T-helper 1 cell treated with Interleukin-12 subunit alpha and Interleukin-12 subunit beta and Interleukin-4 antibody, amounts not matched to agents 30 μg/mL and 1 μg/mL, for 36 hours (primary cell): ENCODE measurements around the gene ZNF607.
A peak's percentile ranks its signal among the peaks of the same experiment; 100 is the strongest.
"Not testable (repeated sequence)": the region's sequence is repeated elsewhere in the genome, so short reads cannot be mapped to it uniquely, and the experiment has no call there.

ENCODE experiments used
- H3K27ac Mint-ChIP-seq: one replicate; pipeline ENCODE4 v1.8.0; 2021; ENCODE audit warnings: mild to moderate bottlenecking, mixed read lengths
- H3K27me3 Mint-ChIP-seq: one replicate; pipeline ENCODE4 v1.8.0; 2021; ENCODE audit warnings: low read depth, mixed read lengths
- H3K36me3 Mint-ChIP-seq: one replicate; pipeline ENCODE4 v1.8.0; 2021; ENCODE audit warnings: low read depth, mixed read lengths
- H3K4me1 Mint-ChIP-seq: one replicate; pipeline ENCODE4 v1.8.0; 2021; ENCODE audit warnings: low read depth, mixed read lengths
- H3K4me3 Mint-ChIP-seq: one replicate; pipeline ENCODE4 v1.8.0; 2021; ENCODE audit warnings: mild to moderate bottlenecking, moderate library complexity, mixed read lengths
- H3K9me3 Mint-ChIP-seq: one replicate; pipeline ENCODE4 v1.8.0; 2021; ENCODE audit warnings: mixed read lengths

ZNF607 gene

GRCh38 chr19:37683520-37683919, 36.0 kb downstream of the ZNF607 start:
- no peaks in the 10 kb centered on the region for H3K4me1 Mint-ChIP-seq
- peaks cover 39% of the 10 kb centered on the region for H3K9me3 Mint-ChIP-seq
- no peak overlapping the region for H3K27ac Mint-ChIP-seq
- H3K27me3 Mint-ChIP-seq, result no peaks in the 10 kb centered on the region
- H3K36me3 Mint-ChIP-seq, result no peaks in the 10 kb centered on the region
- no peak overlapping the region for H3K4me3 Mint-ChIP-seq

- Mint-ChIP-seq H3K27ac (no peak overlapping the region), H3K36me3 (no peaks in the 10 kb centered on the region), H3K4me3 (no peak overlapping the region), H3K27me3 (no peaks in the 10 kb centered on the region), H3K4me1 (no peaks in the 10 kb centered on the region), H3K9me3 (peaks cover 48% of the 10 kb centered on the region)
Measured at GRCh38 chr19:37669450-37669914, 50.1 kb downstream of the ZNF607 start.

GRCh38 chr19:37657157-37657556, 62.4 kb downstream of the ZNF607 start:
- not testable (repeated sequence) for H3K27me3 Mint-ChIP-seq
- H3K4me3 Mint-ChIP-seq, result peak overlapping the region; percentile 86
- peaks cover 18% of the 10 kb centered on the region for H3K36me3 Mint-ChIP-seq
- H3K4me1 Mint-ChIP-seq, result peaks cover 25% of the 10 kb centered on the region
- H3K27ac Mint-ChIP-seq, result peak overlapping the region; percentile 75
- peaks cover 42% of the 10 kb centered on the region for H3K9me3 Mint-ChIP-seq

- H3K9me3 Mint-ChIP-seq, result peaks cover 35% of the 10 kb centered on the region
- peak overlapping the region; percentile 95 for H3K27ac Mint-ChIP-seq
- H3K27me3 Mint-ChIP-seq, result no peaks in the 10 kb centered on the region
- peak overlapping the region; percentile 86 for H3K4me3 Mint-ChIP-seq
- peaks cover 21% of the 10 kb centered on the region for H3K36me3 Mint-ChIP-seq
- H3K4me1 Mint-ChIP-seq, result peaks cover 25% of the 10 kb centered on the region
Measured at GRCh38 chr19:37655689-37656371, 63.7 kb downstream of the ZNF607 start.

GRCh38 chr19:37655301-37655688, 64.3 kb downstream of the ZNF607 start, which contains the start of gene ZFP30:
Gene ZFP30 (minus strand): TSS chr19:37655465. CDS start chr19:37647822, 7,643 bp downstream.
- Mint-ChIP-seq H3K4me1 (peaks cover 25% of the 10 kb centered on the region), H3K27me3 (no peaks in the 10 kb centered on the region), H3K4me3 (peak within 1 kb of the TSS; percentile 86), H3K9me3 (peaks cover 30% of the 10 kb centered on the region), H3K27ac (peak within 1 kb of the TSS; percentile 95), H3K36me3 (peaks cover 26% of the 10 kb centered on the region)

- no peaks in the 10 kb centered on the region for H3K27me3 Mint-ChIP-seq
- peaks cover 29% of the 10 kb centered on the region for H3K36me3 Mint-ChIP-seq
- peak overlapping the region; percentile 95 for H3K27ac Mint-ChIP-seq
- peaks cover 25% of the 10 kb centered on the region for H3K4me1 Mint-ChIP-seq
- H3K9me3 Mint-ChIP-seq, result peaks cover 32% of the 10 kb centered on the region
- H3K4me3 Mint-ChIP-seq, result peak overlapping the region; percentile 86
Measured at GRCh38 chr19:37654629-37655300, 64.8 kb downstream of the ZNF607 start.

GRCh38 chr19:37654118-37654517, 65.4 kb downstream of the ZNF607 start:
- H3K36me3 Mint-ChIP-seq, result peaks cover 36% of the 10 kb centered on the region

More at GRCh38 chr19:37654118-37654517, 65.4 kb downstream of the ZNF607 start:
- Mint-ChIP-seq H3K27me3 (no peaks in the 10 kb centered on the region), H3K4me3 (peak overlapping the region; percentile 86), H3K9me3 (peaks cover 29% of the 10 kb centered on the region), H3K4me1 (peaks cover 25% of the 10 kb centered on the region), H3K27ac (peak overlapping the region; percentile 95)
